HG02973 (cell line): ENCODE measurements around the gene BABAM2.
"Not testable (repeated sequence)": the region's sequence is repeated elsewhere in the genome, so short reads cannot be mapped to it uniquely, and the experiment has no call there.

ENCODE experiments used
- ATAC-seq: cut with Tn5 transposase; IDR thresholded peaks from one replicate; pipeline ENCODE4 v1.9.1; 2021; ENCODE audit warnings: moderate library complexity; ENCODE audit not compliant: unreplicated experiment

The BABAM2 gene

DNA sequence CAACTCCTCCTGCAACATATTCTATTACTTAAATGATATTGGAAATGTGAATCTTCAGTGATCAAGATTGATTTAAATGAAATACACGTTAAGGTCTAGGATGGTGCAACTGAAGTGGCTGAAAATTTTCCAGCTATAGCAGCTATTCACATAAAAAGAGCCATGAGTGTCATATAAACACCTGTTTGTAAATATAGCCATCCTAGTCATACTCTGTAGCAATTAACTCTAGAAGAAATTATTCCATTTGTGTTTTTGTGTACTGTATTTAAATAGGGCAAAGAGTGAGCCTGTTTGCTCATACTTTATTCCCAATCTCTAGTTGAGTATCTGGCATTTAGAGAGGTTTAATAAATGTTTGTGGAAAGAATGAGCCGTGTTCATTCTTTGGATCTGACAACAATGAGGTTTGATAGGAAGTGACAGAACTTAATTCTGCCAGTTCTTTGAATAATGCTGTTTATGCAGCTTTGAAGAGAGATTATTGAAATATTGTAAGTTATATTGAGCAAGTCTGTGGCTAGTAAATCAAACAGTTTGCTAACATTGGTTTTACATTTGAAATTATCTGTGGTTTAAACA, 49.7 kb downstream of the BABAM2 start:
- ATAC-seq = no peak

DNA sequence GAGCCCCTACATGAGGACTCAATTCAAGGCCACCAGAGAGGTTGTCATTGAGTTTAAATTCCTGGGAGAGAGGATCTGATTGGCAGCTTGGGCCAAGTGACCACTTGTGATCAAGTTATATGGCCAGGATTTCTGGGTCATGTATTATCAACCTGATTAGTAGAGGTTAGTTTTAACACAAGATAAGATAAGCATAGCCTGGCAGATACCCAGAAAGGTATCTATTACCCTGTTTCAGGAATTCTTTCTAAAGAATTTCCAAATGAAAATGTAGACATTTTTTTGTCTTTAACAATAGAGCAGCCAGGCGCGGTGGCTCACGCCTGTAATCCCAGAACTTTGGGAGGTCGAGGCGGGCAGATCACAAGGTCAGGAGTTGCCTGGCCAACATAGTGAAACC, 50.5 kb downstream of the BABAM2 start:
- no peak for ATAC-seq

DNA sequence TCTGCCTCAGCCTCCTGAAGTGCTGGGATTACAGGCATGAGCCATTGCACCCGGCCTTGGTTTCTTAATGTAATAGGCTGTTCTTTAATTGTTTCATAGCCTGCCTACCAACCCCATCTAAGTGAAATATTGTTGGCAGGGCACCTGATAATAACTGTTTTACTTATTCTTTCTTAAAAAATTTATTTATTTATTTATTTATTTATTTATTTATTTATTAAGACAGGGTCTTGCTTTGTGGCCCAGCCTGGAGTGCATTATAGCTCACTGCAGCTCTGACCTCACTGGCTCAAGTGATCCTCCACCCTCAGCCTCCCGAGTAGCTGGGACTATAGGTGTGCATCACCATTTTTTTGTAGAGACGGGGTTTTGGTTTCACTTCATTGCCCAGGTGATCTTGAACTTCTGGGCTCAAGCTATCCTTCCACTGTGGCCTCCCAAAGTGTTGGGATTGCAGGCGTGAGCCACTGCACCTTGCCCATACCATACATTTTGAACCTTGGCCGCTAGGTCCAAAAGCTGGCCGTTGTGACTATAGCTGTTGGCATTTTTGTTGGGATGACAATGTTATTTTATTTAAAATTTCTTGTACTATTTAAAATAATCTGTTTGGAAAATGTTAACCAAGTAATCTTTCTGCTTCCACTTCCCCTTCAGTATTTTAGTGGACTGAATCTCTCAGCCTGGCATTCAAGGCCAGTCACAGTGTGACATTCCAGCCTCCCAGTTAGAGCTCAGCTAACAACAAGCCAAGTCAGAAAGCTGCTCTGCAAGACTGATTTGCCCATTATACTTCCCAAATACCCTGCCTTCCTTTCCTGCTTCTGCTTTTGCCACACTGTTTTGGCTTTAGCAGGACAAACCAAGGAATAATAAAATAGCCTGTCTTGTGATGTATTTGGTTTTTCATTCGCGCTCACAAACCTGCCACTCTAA, 52.4 kb downstream of the BABAM2 start:
- no peak for ATAC-seq

DNA sequence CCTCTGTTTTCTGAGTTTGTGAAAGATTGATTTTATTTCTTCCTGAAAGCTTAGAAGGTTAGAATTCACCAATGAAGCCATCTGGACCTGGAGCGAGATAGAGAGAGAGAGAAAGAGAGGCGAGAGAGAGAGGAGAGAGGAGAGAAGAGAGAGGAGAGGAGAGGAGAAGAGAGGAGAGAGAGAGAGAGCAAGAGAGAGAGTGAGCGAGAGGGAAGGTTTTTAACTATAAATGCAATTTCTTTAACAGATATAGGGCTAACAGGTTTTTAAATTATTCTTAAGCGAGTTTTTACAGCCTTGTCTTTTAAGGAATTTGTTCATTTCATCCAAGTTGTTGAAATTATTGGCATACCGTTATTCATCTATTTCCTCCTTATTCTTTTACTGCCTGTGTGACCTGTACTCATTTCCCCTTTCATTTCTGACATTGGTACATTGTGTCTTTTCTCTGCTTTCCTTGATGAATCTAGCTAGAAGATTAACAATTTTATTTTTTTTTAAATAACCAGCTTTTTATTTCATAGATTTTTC, 56.1 kb downstream of the BABAM2 start:
- ATAC-seq = no peak

DNA sequence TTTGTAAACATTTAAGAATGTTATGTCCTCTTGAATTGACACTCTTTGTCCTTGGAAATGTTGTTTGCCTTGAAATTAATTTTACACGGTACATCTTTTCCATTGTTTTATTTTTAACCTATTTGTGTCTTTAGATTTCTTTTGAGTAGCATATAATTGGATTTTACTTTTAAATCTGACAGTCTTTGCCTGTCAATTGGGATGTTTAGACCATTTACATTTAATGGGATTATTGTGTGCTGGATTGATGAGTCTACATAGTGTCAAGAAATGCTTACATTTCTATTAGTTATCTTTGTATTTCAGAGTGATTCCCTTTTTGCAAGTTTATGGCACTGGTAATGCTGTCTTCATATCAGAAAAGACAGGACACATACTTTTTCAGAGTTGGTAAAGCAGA, 61.5 kb downstream of the BABAM2 start:
- ATAC-seq = no peak

DNA sequence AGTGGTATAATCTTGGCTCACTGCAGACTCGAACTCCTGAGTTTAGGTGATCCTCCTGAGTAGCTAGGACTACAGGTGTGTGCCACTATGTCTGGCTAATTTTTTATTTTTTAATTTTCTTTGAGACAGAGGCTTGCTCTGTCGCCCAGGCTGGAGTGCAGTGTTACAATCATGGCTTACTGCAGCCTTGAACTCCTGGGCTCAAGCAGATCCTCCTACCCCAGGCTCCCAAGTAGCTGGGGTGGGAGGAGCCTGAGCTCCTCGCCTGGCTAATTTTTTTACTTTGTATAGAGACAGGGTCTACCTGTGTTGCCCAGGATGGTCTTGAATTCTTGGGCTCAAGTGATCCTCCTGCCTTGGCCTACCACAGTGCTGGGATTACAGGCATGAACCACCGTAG, 62.5 kb downstream of the BABAM2 start:
- no peak for ATAC-seq

DNA sequence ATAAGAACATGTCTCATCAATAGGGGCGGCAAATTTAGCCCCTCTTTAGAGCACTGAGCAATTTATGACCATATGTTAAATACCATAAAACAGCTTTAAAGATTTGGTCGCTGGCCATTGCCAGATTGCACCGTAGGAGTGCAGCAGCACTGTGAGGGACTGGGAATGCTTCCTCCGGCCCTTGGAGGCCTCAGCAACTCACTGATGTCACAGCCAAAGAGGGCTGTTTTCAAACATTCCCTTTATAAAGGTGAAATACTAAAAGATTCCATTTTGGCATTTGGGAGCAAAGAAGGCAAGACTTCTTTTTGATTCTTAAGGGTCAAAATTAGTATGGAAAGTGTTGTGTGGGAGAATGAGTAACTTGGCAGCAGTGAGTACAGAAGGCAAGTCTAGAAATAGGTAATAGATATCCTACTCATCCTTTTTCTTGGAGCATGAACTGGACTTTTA, 63.7 kb downstream of the BABAM2 start:
- ATAC-seq = no peak

DNA sequence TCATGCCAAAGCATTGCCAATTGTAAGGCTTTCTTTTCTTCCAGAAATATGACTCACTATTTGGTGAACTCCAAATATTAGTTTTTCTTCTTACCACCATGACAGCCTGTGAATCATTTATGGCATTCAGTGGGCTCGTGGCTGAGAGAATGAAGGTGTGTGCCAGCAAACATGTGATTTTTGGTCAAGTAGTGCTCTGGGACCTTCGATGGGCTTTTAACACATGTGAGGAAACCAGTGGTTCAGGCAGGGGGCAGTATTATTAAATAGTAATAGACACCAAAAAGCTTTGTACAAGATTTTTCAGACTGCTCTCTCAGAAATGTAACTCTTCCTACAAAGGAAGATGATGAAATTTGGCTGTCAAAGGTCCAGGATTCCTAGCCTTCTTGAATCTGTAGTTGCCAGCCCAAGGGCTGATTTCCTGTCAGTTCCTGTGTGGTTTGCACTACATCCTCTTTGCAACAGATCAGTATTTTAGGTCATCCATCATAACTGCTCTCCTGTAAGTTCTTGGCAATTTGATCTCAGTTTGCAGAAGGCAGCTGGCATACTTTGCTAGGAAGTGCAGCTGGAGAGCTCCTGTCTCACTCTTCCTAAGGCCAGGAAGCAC, 64.3 kb downstream of the BABAM2 start:
- no peak for ATAC-seq

DNA sequence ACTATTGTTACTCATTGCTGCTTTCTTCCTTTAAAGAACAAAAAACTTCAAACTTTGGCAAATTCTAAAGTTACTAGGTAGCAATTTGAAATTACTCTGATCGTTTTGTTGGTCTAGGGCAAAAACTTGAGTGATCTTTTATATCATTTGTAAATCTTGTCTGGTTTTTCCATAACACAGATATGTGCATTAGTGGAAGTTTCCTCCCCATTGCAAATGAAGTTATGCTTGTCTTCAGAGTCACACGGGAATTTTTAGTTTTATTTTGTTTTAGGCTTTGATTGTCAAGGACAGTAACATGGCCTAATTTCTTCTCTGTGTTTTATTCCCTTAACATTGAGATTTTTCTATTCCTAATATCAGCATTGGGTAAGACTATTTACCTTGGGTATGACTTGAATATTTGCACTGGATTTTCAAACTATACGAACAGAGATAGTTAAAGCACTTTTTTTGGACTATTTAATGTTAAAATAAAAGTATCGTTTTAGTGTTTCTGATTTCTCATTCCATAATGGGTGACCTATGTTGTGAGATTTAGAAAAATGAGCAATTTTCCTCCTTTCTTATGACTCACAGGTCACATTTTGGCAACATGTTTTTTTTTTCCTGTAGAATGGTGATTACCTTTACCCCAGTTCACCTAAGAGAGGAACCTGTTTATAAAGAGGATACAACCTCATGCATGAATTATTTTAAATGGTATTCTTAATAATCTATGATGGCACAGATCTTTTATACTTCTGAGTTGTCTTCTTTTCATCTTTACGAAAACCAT, 65.0 kb downstream of the BABAM2 start:
- no peak for ATAC-seq

DNA sequence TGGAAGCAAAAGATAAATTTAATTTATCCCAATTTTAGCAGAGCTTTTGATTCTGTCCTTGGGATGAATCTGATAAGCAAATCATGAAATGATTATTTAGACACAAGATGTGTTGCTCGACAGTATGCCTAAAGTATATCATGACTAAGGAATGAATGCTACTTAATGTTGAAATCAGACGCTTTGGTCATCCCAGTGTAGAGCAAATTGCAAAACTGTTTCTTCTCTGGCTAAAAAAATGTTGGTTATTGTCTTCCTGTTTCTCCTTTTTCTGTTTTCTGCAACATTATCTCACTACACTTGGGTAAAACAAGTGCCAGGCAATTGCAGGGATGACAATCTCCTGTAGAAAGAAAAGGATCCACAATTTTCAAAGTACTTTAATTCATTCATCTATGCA, 66.4 kb downstream of the BABAM2 start:
- no peak for ATAC-seq

DNA sequence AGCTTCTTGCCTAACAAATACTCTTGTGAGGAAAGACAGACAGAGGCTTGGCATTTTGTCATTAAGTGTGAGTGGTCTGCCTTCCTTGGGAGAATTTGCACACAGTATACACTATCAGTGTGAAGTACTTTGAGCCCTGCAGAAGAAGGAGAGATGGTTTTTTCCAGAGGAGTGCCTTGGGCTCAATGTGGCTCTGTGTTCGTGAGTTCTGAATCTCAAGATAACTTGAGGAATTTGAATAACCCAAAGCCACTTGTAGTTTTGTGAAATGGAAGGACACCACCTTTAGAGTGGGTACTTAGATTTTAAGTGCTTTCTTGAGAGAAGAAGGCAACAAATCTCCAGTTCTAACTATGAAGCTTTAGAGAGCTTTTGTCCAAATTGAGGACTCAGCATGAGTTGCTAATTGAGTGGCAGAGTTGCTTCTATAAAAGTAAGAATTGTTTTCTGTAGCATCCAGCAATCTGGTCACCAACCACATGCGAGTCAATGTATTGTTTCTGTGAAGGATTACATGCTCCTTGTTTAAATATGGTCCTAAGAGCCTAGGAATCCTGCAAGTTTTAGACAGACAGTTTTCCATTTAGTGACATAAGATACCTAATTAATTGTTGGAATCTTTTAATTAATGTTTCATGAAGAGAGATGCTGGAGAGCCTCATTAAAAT, 68.3 kb downstream of the BABAM2 start:
- ATAC-seq = no peak

DNA sequence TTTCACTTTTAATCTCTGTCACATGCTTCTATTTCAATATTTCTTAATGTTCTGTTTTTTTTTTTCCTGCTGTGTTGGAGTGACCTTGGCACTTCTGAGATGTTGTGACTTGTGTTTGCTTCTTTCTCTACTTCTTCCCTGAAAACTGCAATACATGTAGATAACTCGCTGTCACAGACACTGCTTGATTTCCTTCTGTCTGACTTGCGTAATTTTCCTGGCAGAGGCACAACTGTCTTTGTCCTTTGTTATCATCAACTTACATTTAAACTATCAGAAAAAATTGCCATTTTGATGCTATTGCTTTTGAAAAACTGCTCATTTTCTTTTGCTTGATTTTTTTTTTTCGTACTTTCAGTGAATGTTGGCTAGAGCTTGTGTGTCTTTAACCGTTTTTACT, 69.0 kb downstream of the BABAM2 start:
- ATAC-seq = no peak

DNA sequence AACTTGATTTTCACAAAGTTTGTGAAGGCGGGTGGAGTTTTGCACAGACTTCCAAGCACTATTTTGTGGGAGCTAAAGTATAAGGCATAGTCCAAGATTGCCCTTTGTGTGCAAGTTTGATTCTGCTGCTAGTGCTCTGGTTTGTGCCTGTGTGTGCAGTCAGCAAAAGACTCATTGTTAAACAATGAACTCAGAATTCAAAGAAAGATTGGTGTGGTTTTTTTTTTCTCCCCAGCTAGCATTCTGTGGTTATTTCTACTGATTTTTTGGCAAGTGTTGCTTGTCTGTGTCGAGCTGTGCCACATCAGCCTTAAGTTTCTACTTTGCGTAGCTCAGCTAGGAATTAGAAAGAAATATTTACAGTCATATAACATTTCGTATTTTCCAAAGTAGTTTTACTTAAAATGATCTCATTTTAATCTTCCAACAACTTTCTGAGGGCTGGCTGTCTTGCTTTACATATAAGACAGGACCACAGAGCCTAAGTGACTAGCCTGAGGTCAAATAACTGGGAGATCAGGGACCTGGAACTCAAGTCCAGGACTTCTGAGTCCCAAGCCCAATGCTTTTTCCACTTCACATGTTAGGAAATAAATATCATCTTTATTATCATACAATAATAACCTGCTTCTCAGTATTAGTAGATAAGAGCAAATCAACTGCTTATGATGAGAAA, 69.8 kb downstream of the BABAM2 start:
- ATAC-seq = no peak

DNA sequence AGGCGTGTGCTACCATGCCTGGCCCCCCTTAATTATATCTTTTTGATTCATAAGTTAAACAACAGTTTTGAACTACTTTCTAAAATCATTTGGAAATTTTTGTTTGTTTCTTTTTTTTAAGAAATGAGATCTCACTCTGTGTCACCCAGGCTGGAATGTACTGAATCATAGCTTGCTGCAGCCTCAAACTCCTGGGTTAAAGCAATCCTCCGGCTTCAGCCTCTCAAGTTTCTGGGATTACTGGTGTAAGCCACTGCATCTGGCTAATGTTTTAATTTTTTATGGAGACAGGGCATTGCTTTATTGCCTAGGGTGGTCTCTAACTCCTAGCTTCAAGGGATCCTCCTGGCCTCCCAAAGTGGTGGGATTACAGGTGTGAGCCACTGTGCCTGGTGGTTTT, 71.5 kb downstream of the BABAM2 start:
- no peak for ATAC-seq

DNA sequence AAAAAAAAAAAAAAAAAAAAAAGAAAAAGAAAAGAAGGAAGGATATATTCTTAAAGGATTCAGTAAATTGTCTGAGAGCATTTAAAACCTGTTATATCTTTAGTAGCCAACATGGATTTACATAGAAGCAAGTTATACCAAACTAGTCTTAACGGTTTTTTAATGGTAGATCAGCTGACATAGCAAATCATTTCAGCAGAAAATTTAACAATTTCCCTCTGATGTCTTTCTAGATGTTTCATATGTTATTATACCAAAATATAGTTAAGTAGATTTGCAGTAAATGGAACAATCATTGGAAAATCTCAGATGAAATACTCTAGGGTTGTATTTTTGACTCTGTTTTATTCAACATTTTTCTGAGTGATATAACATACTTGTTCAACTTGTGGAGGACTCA, 72.9 kb downstream of the BABAM2 start:
- ATAC-seq = no peak

DNA sequence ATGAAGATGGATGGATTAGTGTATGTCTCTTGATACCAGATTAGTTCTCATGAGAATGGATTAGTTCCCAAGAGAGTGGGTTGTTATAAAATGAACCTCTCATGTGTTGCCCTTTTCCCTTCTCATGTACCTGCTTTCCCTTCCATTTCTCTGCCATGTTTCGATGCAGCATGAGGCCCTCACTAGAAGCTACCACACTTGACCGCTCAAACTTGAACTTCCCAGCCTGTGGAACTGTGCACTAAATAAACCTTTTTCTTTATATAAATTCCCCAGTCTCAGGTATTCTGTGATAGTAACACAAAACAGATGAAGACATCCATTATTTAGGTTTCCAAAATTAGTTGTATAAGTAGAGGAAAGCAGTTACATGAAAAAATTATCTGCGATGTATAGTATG, 73.5 kb downstream of the BABAM2 start:
- ATAC-seq = no peak

DNA sequence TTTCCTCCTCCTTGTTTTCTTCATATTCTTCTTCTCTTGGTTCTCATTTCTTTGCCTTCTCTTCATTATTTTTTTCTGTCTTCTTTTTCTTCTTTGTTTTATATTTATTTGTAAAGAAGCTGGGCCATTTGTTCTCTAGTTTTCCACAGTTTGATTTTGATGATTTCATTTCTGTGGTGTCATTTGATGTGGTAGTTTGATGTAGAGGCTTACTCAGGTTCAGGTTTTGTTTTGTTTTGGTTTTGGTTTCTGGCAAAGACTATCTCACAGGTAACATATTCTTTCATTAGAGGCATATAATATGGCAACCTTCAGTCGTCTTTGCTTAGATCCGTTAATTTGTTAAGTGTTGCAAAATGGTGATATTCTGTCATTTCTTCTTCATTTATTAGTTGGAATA, 75.3 kb downstream of the BABAM2 start:
- ATAC-seq = no peak

DNA sequence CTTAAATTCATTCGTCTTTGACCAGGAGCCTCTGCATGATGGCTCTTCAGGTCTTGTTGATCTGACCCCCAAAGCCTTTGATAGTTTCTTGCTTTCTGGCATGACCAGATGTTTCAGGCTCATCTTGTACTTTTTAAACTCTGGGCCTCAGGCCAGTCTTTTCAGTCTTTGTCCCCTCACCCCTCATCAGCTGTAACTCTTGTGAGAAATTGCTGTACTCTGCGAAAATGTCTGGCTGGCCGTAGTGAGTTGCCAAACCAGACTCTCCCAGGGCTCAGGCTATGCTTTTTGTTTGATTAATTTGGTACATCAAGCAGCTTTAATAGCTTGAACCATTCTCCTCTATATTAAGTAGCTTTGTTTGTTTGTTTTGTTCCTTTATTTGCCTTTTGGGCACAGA, 75.9 kb downstream of the BABAM2 start:
- ATAC-seq = no peak

DNA sequence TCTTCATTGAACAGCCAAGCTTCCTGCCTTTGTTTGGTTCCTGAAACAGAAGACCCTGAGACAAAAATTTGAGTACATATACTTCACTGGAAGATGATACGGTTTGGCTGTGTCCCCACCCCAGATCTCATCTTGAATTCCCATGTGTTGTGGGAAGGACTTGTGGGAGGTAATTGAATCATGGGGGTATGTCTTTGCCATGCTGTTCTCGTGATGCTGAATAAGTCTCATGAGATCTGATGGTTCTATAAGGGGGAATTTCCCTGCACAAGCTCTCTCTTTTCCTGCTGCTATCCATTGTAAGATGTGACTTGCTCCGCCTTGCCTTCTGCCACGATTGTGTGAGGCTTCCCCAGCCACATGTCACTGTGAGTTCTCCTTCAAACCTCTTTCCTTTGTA, 76.5 kb downstream of the BABAM2 start:
- no peak for ATAC-seq

DNA sequence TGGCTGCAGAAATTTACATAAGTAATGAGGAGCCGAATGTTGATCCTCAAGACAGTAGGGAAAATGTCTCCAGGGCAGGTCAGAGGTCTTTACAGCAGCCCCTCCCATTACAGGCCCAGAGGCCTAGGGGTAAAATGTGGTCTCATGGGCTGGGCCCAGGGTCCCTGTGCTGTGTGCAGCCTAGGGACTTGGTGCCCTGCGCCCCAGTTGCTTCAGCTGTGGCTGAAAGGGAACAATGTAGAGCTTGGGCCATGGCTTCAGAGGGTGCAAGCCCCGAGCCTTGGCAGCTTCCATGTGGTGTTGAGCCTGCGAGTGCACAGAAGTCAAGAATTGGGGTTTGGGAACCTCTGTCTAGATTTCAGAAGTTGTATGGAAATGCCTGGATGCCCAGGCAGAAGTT, 77.5 kb downstream of the BABAM2 start:
- ATAC-seq = not testable (repeated sequence)
